Skeletal muscle satellite cell (primary cell): Measurements from ENCODE around the gene TNNC1.

Source experiments
- H3K27me3 ChIP-seq: 2 replicates; pipeline ENCODE4 v1.7.0; 2013; ENCODE audit warnings: low read length; ENCODE audit not compliant: control insufficient read depth, insufficient read depth
- H3K36me3 ChIP-seq: 2 replicates; pipeline ENCODE4 v1.7.0; 2013; ENCODE audit warnings: mild to moderate bottlenecking, control low read depth, low read length; ENCODE audit not compliant: insufficient read depth
- H3K4me1 ChIP-seq: 2 replicates; pipeline ENCODE4 v1.7.0; 2013; ENCODE audit warnings: low read length; ENCODE audit not compliant: control insufficient read depth, insufficient read depth
- H3K4me2 ChIP-seq: 2 replicates; pipeline ENCODE4 v1.7.0; 2013; ENCODE audit warnings: mild to moderate bottlenecking, low read length
- H3K4me3 ChIP-seq: 2 replicates; pipeline ENCODE4 v1.7.0; 2013; ENCODE audit warnings: low read length
- H3K9ac ChIP-seq: 2 replicates; pipeline ENCODE4 v1.7.0; 2013; ENCODE audit warnings: mild to moderate bottlenecking, low read depth, low read length, moderate library complexity
- H3K9me3 ChIP-seq: replicated peaks from 2 replicates; pipeline ENCODE4 v1.7.0; 2013; ENCODE audit warnings: mild to moderate bottlenecking, control low read depth, low read length

The TNNC1 gene

DNA sequence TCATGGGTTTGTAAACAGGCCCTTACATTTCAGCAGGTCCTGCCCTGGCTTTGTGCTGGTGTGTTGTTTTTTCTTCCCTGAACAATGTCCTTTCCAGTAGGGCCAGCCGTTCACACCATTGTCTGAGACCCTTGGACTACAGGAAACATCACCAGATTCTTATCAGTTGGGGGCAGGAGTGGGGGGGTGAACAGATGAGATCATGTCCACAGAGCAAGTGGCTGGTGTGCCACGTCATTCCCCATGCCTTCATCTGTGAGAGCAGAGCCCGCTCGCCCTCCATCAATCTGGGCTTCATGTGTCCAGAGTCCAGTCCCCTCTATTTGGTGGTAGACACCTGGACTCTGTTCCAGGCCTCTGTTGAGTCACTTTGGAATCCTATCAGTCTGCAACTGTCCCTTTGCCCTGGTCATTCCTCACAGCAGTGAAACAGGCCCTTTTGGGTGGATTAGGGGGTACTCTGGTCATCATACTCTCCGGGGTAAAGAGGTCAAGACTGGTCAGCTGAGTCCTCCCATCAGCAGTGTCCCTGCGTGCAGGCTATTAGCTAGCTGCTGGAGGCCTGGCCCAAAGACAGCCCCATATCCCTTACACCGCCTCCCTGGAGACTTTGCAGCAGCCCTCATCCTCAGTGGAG is 23.9 kb downstream of the TNNC1 start:
- Histone ChIP-seq H3K4me1 (no peaks in the 10 kb centered on the region), H3K9ac (no peak overlapping the region), H3K4me2 (no peak overlapping the region), H3K36me3 (no peaks in the 10 kb centered on the region), H3K4me3 (no peak overlapping the region), H3K27me3 (peaks cover 16% of the 10 kb centered on the region), H3K9me3 (no peaks in the 10 kb centered on the region)

GRCh38 chr3:52429031-52429430 is 24.8 kb downstream of the TNNC1 start:
- H3K9me3 ChIP-seq: no peaks in the 10 kb centered on the region
- H3K4me2 ChIP-seq: no peak overlapping the region
- H3K9ac ChIP-seq: no peak overlapping the region
- H3K4me1 ChIP-seq: no peaks in the 10 kb centered on the region
- H3K27me3 ChIP-seq: peaks cover 9% of the 10 kb centered on the region
- no peaks in the 10 kb centered on the region for H3K36me3 ChIP-seq
- no peak overlapping the region for H3K4me3 ChIP-seq

GRCh38 chr3:52428151-52429005 is 25.5 kb downstream of the TNNC1 start:
- Histone ChIP-seq H3K4me3 (no peak overlapping the region), H3K9ac (no peak overlapping the region), H3K4me1 (no peaks in the 10 kb centered on the region), H3K9me3 (no peaks in the 10 kb centered on the region), H3K4me2 (no peak overlapping the region), H3K36me3 (no peaks in the 10 kb centered on the region), H3K27me3 (peaks cover 2% of the 10 kb centered on the region)

DNA sequence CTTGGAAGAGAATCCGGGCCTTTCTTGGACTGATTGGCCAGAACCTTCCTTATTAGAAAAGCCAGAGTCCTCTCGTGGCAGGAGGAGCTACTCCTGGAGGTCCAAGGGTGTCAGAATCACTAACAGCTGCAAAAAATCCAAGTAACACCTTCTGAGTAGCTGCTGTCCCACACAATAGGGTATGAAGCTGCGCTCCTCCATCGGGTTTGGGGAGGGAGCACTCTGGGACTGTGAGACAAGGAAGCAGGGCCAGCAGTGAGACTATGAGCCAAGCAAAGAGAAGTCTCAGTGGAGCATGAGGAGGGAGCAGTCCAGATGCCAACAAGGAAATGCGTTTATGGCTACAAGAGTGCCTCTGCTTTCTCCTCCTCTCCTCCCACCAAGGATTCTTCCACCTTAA is 30.7 kb downstream of the TNNC1 start:
- H3K9ac ChIP-seq: no peak overlapping the region
- H3K4me3 ChIP-seq: no peak overlapping the region
- H3K27me3 ChIP-seq: no peaks in the 10 kb centered on the region
- no peak overlapping the region for H3K4me2 ChIP-seq
- no peaks in the 10 kb centered on the region for H3K4me1 ChIP-seq
- H3K9me3 ChIP-seq: no peaks in the 10 kb centered on the region
- H3K36me3 ChIP-seq: no peaks in the 10 kb centered on the region

GRCh38 chr3:52422669-52423068 is 31.2 kb downstream of the TNNC1 start:
- H3K4me3 ChIP-seq: no peak overlapping the region
- H3K4me2 ChIP-seq: no peak overlapping the region
- no peaks in the 10 kb centered on the region for H3K36me3 ChIP-seq
- H3K9me3 ChIP-seq: no peaks in the 10 kb centered on the region
- no peaks in the 10 kb centered on the region for H3K27me3 ChIP-seq
- no peak overlapping the region for H3K9ac ChIP-seq
- no peaks in the 10 kb centered on the region for H3K4me1 ChIP-seq

GRCh38 chr3:52420388-52420787 is 33.5 kb downstream of the TNNC1 start:
- H3K36me3 ChIP-seq: no peaks in the 10 kb centered on the region
- no peak overlapping the region for H3K4me2 ChIP-seq
- no peak overlapping the region for H3K4me3 ChIP-seq
- no peaks in the 10 kb centered on the region for H3K9me3 ChIP-seq
- no peaks in the 10 kb centered on the region for H3K27me3 ChIP-seq
- no peak overlapping the region for H3K9ac ChIP-seq
- H3K4me1 ChIP-seq: no peaks in the 10 kb centered on the region

GRCh38 chr3:52415800-52416199 is 38.0 kb downstream of the TNNC1 start:
- no peaks in the 10 kb centered on the region for H3K36me3 ChIP-seq
- no peaks in the 10 kb centered on the region for H3K9me3 ChIP-seq
- H3K27me3 ChIP-seq: no peaks in the 10 kb centered on the region
- peaks cover 10% of the 10 kb centered on the region for H3K4me1 ChIP-seq
- no peak overlapping the region for H3K4me2 ChIP-seq
- H3K4me3 ChIP-seq: no peak overlapping the region
- H3K9ac ChIP-seq: no peak overlapping the region

DNA sequence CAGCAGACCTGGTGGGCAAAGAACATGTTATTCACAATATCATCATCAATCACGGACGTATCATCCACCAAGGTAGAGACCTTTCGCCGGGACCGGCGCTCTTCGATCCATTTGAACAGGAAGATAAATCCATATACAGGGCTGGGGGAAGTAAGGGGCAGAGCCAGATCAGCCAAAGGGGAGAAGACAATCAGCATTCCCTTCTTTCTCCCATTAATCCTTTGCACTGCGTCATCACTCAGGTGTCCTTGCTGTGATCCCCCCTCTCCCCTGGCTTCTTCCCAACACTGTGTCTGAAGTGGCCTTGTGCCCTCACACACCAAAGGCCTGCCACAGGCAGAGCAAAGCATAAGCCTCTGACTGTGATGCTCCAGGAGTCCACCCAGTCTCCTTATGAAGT is 45.4 kb downstream of the TNNC1 start:
- H3K4me1 ChIP-seq: peaks cover 25% of the 10 kb centered on the region
- no peaks in the 10 kb centered on the region for H3K9me3 ChIP-seq
- peak overlapping the region; percentile 96 for H3K4me3 ChIP-seq
- no peaks in the 10 kb centered on the region for H3K27me3 ChIP-seq
- H3K36me3 ChIP-seq: peaks cover 50% of the 10 kb centered on the region
- peak overlapping the region; percentile 98 for H3K9ac ChIP-seq
- peak overlapping the region; percentile 92 for H3K4me2 ChIP-seq

GRCh38 chr3:52407779-52408178 is 46.1 kb downstream of the TNNC1 start:
- H3K36me3 ChIP-seq: peaks cover 57% of the 10 kb centered on the region
- peaks cover 25% of the 10 kb centered on the region for H3K4me1 ChIP-seq
- H3K4me3 ChIP-seq: no peak overlapping the region
- peak overlapping the region; percentile 92 for H3K4me2 ChIP-seq
- H3K27me3 ChIP-seq: no peaks in the 10 kb centered on the region
- H3K9ac ChIP-seq: no peak overlapping the region
- H3K9me3 ChIP-seq: no peaks in the 10 kb centered on the region

- Histone ChIP-seq H3K9ac (no peak overlapping the region), H3K27me3 (no peaks in the 10 kb centered on the region), H3K36me3 (peaks cover 66% of the 10 kb centered on the region), H3K4me1 (peaks cover 24% of the 10 kb centered on the region), H3K4me2 (no peak overlapping the region), H3K9me3 (no peaks in the 10 kb centered on the region), H3K4me3 (no peak overlapping the region)
These were observed 46.9 kb downstream of the TNNC1 start for GRCh38 chr3:52406791-52407510.

DNA sequence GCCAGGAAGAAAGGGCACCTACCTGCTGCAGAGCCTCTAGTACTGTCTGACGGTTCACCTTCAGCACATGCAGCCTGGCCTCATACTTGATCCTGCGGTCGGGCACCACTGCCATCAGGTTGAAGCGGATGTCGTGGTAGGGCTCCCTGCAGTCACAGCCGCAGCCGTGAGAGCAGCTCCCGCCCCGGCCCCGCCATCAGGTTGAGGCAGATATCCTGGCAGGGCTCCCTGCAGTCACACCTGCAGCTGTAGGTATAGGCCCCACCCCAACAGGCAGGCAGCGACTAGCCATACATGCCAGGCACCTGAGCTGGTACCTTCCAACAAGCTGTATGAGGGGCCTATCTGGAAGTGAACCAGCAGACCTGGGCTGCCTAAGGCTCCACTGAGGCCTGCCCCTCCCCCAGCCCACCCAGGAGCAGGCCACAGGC is 47.6 kb downstream of the TNNC1 start:
- Histone ChIP-seq H3K9me3 (no peaks in the 10 kb centered on the region), H3K36me3 (peaks cover 73% of the 10 kb centered on the region), H3K4me2 (no peak overlapping the region), H3K4me1 (peaks cover 17% of the 10 kb centered on the region), H3K4me3 (no peak overlapping the region), H3K27me3 (no peaks in the 10 kb centered on the region), H3K9ac (no peak overlapping the region)
